Renal cortical epithelial cell (primary cell): ENCODE measurements around the gene DENND1A. TPM values are rescaled to one million over a fixed set of nuclear protein-coding genes. Genes with fewer than 3 reads are reported as not detected.

ENCODE experiments used
- DNase-seq: peaks from one replicate; pipeline ENCODE4 v3.0.0-alpha.2; 2011; ENCODE audit warnings: low read depth
- total RNA-seq: library from RNA; depleted of rRNA; stranded (reverse); fragments of >200 nt; gene quantifications from 2 replicates; pipeline ENCODE4 v1.2.3, GENCODE V29; 2014

Gene DENND1A
- total RNA-seq, 1 donor from 2014 or later, result 21.5 TPM

GRCh38 chr9:123584202-123585176 lies 345.4 kb downstream of the DENND1A start:
- DNase-seq, result peak; percentile 71

GRCh38 chr9:123583646-123584045 lies 346.3 kb downstream of the DENND1A start:
- DNase-seq, result no peak

GRCh38 chr9:123571240-123571639 lies 358.7 kb downstream of the DENND1A start:
- no peak for DNase-seq

- no peak for DNase-seq
Measured at GRCh38 chr9:123568691-123569688, 360.9 kb downstream of the DENND1A start.

GRCh38 chr9:123567013-123567412 lies 362.9 kb downstream of the DENND1A start:
- DNase-seq, result no peak

GRCh38 chr9:123564652-123565051 lies 365.3 kb downstream of the DENND1A start:
- no peak for DNase-seq

- peak; percentile 89 for DNase-seq
Measured at GRCh38 chr9:123562844-123563346, 367.0 kb downstream of the DENND1A start.

GRCh38 chr9:123561046-123561445 lies 368.9 kb downstream of the DENND1A start:
- DNase-seq, result no peak

- no peak for DNase-seq
Measured at GRCh38 chr9:123556464-123557435, 373.2 kb downstream of the DENND1A start.

GRCh38 chr9:123555646-123556045 lies 374.3 kb downstream of the DENND1A start:
- DNase-seq, result no peak

GRCh38 chr9:123552530-123552929 lies 377.4 kb downstream of the DENND1A start:
- DNase-seq, result no peak

GRCh38 chr9:123551734-123552133 lies 378.2 kb downstream of the DENND1A start:
- no peak for DNase-seq

- DNase-seq, result no peak
Measured at GRCh38 chr9:123550797-123551196, 379.1 kb downstream of the DENND1A start.

- peak; percentile 33 for DNase-seq
Measured at GRCh38 chr9:123550012-123550411, 379.9 kb downstream of the DENND1A start.

- DNase-seq, result no peak
Measured at GRCh38 chr9:123548741-123549545, 381.0 kb downstream of the DENND1A start.

GRCh38 chr9:123544007-123544827 lies 385.7 kb downstream of the DENND1A start:
- peak; percentile 19 for DNase-seq

- no peak for DNase-seq
Measured at GRCh38 chr9:123543492-123543891, 386.4 kb downstream of the DENND1A start.

GRCh38 chr9:123542435-123543225 lies 387.3 kb downstream of the DENND1A start:
- DNase-seq, result no peak
